Fibroblast of lung (primary cell): ENCODE results near the gene NECTIN1. TPM values are rescaled to one million over a fixed set of nuclear protein-coding genes. Genes with fewer than 3 reads are reported as not detected.
"Not testable (repeated sequence)": the region's sequence is repeated elsewhere in the genome, so short reads cannot be mapped to it uniquely, and the experiment has no call there.

Source experiments
- DNase-seq, 2 donors: peaks; one replicate each; pipeline versions ENCODE4 v3.0.0 to v3.0.0-alpha.2; 2010; ENCODE audit warnings: low read depth in 2 of 2
- H2AFZ ChIP-seq: 2 replicates; pipeline ENCODE4 v1.5.1; 2012; ENCODE audit warnings: low read length, control low read depth, inconsistent platforms
- H3K27ac ChIP-seq: 2 replicates; pipeline ENCODE4 v1.5.1; 2011; ENCODE audit warnings: low read length, control low read depth; ENCODE audit not compliant: insufficient read depth
- H3K27me3 ChIP-seq: 2 replicates; pipeline ENCODE4 v1.5.1; 2011; ENCODE audit warnings: mild to moderate bottlenecking, low read length; ENCODE audit not compliant: control insufficient read depth, insufficient read depth
- H3K36me3 ChIP-seq: 2 replicates; pipeline ENCODE4 v1.5.1; 2011; ENCODE audit warnings: low read length; ENCODE audit not compliant: control insufficient read depth, insufficient read depth
- H3K4me1 ChIP-seq: 2 replicates; pipeline ENCODE4 v1.5.1; 2011; ENCODE audit warnings: low read length; ENCODE audit not compliant: control insufficient read depth, insufficient read depth; ENCODE audit errors: extremely low read depth
- H3K4me2 ChIP-seq: 2 replicates; pipeline ENCODE4 v1.5.1; 2011; ENCODE audit warnings: low read length, control low read depth; ENCODE audit not compliant: insufficient read depth; ENCODE audit errors: extremely low read depth
- H3K4me3 ChIP-seq, 4 experiments: fragments of 200-600 bp in 1 of 4; sonication (generic) in 1 of 4; replicated peaks in 1 of 4; 2 replicates each; pipeline ENCODE4 v1.5.1; 2011 to 2016; ENCODE audit warnings: low read length in 4 of 4, low read depth in 3 of 4, mild to moderate bottlenecking in 3 of 4, control low read depth in 2 of 4, inconsistent platforms in 1 of 4, mixed read lengths in 1 of 4; ENCODE audit not compliant: insufficient read depth in 1 of 4; ENCODE audit errors: control extremely low read depth in 1 of 4
- H3K79me2 ChIP-seq: 2 replicates; pipeline ENCODE4 v1.5.1; 2012; ENCODE audit warnings: mild to moderate bottlenecking, low read length, inconsistent platforms; ENCODE audit not compliant: control insufficient read depth, insufficient read depth
- H3K9ac ChIP-seq: 2 replicates; pipeline ENCODE4 v1.5.1; 2011; ENCODE audit warnings: mild to moderate bottlenecking, low read length, control low read depth; ENCODE audit not compliant: insufficient read depth
- H3K9me3 ChIP-seq: 2 replicates; pipeline ENCODE4 v1.5.1; 2012; ENCODE audit warnings: low read depth, low read length; ENCODE audit not compliant: control insufficient read depth, insufficient read depth
- H4K20me1 ChIP-seq: 2 replicates; pipeline ENCODE4 v1.5.1; 2011; ENCODE audit warnings: low read length; ENCODE audit not compliant: control insufficient read depth, insufficient read depth; ENCODE audit errors: extremely low read depth
- EZH2 ChIP-seq: IDR thresholded peaks from 2 replicates; pipeline ENCODE4 v1.5.1; 2012; ENCODE audit warnings: low read length, control low read depth, mild to moderate bottlenecking; ENCODE audit errors: missing control alignments
- polyA plus RNA-seq, 2 donors: library from polyadenylated mRNA; depleted of rRNA in 1 of 2; stranded (reverse) in 1 of 2; unstranded in 1 of 2; fragments of >200 nt; gene quantifications; 2 replicates each; pipeline ENCODE4 v1.2.1, GENCODE V29; 2011 to 2012; ENCODE audit warnings: missing spikeins in 1 of 2
- total RNA-seq: library from RNA; depleted of rRNA; stranded (reverse); fragments of >200 nt; gene quantifications from 2 replicates; pipeline ENCODE4 v1.2.1, GENCODE V29; 2014
- TF ChIP-seq, protein P1 (sequence below), 2 donors: IDR thresholded peaks in 1 of 2; conservative IDR thresholded peaks in 1 of 2; 1 replicate in 1 of 2; 2 replicates in 1 of 2; pipeline ENCODE4 v1.5.1; 2011 to 2012; ENCODE audit warnings: low read length in 2 of 2, control low read depth in 1 of 2, inconsistent platforms in 1 of 2, low read depth in 1 of 2, mild to moderate bottlenecking in 1 of 2

NECTIN1 gene
- total and polyA plus RNA-seq, 2 donors (not counting 1 experiment from before 2014, with no cell fraction given), result 2.0 to 2.8 TPM

- DNase-seq, result no peak
- Histone ChIP-seq H4K20me1 (no peaks in the 10 kb centered on the region), H3K4me3 (no peak overlapping the region), H3K79me2 (no peaks in the 10 kb centered on the region), H3K27me3 (no peaks in the 10 kb centered on the region), H3K9ac (no peak overlapping the region), H3K4me1 (peaks cover 14% of the 10 kb centered on the region), H3K27ac (no peak overlapping the region), H3K36me3 (no peaks in the 10 kb centered on the region), H3K4me2 (no peak overlapping the region), H2AFZ (no peak overlapping the region), H3K9me3 (no peaks in the 10 kb centered on the region)
- TF ChIP-seq, protein P1, sequence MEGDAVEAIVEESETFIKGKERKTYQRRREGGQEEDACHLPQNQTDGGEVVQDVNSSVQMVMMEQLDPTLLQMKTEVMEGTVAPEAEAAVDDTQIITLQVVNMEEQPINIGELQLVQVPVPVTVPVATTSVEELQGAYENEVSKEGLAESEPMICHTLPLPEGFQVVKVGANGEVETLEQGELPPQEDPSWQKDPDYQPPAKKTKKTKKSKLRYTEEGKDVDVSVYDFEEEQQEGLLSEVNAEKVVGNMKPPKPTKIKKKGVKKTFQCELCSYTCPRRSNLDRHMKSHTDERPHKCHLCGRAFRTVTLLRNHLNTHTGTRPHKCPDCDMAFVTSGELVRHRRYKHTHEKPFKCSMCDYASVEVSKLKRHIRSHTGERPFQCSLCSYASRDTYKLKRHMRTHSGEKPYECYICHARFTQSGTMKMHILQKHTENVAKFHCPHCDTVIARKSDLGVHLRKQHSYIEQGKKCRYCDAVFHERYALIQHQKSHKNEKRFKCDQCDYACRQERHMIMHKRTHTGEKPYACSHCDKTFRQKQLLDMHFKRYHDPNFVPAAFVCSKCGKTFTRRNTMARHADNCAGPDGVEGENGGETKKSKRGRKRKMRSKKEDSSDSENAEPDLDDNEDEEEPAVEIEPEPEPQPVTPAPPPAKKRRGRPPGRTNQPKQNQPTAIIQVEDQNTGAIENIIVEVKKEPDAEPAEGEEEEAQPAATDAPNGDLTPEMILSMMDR (conservative IDR thresholded peaks at IDR 0.05 in 1 of 2, IDR thresholded peaks at IDR 0.05 in 1 of 2; ENCODE audit: low read depth in 1 of 2, low read length in 2 of 2), result no peak
- no peak for TF ChIP-seq EZH2
These were observed 129.0 kb downstream of the NECTIN1 start for GRCh38 chr11:119599864-119600541.

GRCh38 chr11:119595941-119596340 is 133.1 kb downstream of the NECTIN1 start:
- H2AFZ ChIP-seq, H4K20me1 ChIP-seq, H3K4me2 ChIP-seq, DNase-seq, H3K36me3 ChIP-seq, H3K4me3 ChIP-seq, H3K9ac ChIP-seq, H3K79me2 ChIP-seq, H3K9me3 ChIP-seq, H3K27me3 ChIP-seq, H3K27ac ChIP-seq: not testable (repeated sequence)
- H3K4me1 ChIP-seq, result peaks cover 22% of the 10 kb centered on the region

- Histone ChIP-seq H3K9me3 (no peaks in the 10 kb centered on the region), H3K79me2 (no peaks in the 10 kb centered on the region), H3K4me1 (peaks cover 25% of the 10 kb centered on the region), H3K4me2 (peak overlapping the region; percentile 72), H3K27ac (peak overlapping the region; percentile 46), H3K4me3 (no peak overlapping the region), H4K20me1 (no peaks in the 10 kb centered on the region), H3K36me3 (no peaks in the 10 kb centered on the region), H3K9ac (no peak overlapping the region), H3K27me3 (no peaks in the 10 kb centered on the region), H2AFZ (no peak overlapping the region)
- DNase-seq, result peak; percentile 85 to 93
- no peak for TF ChIP-seq EZH2
- TF ChIP-seq, protein P1 (conservative IDR thresholded peaks at IDR 0.05 in 1 of 2, IDR thresholded peaks at IDR 0.05 in 1 of 2; ENCODE audit: low read depth in 1 of 2, low read length in 2 of 2), result no peak
These were observed 134.3 kb downstream of the NECTIN1 start for GRCh38 chr11:119594639-119595249.
